NCI-H1694 (cell line): ENCODE results near the gene SLC4A1.
A peak's percentile ranks its signal among the peaks of the same experiment; 100 is the strongest.
"Not testable (repeated sequence)": the region's sequence is repeated elsewhere in the genome, so short reads cannot be mapped to it uniquely, and the experiment has no call there.

Source experiments
- DNase-seq: peaks from one replicate; lab custom pipeline; 2025; lab: John Stamatoyannopoulos, UW

The SLC4A1 gene

GRCh38 chr17:44256671-44257070 lies 11.3 kb downstream of the SLC4A1 start:
- DNase-seq = no peak

GRCh38 chr17:44255915-44256314 lies 12.0 kb downstream of the SLC4A1 start:
- no peak for DNase-seq

DNA sequence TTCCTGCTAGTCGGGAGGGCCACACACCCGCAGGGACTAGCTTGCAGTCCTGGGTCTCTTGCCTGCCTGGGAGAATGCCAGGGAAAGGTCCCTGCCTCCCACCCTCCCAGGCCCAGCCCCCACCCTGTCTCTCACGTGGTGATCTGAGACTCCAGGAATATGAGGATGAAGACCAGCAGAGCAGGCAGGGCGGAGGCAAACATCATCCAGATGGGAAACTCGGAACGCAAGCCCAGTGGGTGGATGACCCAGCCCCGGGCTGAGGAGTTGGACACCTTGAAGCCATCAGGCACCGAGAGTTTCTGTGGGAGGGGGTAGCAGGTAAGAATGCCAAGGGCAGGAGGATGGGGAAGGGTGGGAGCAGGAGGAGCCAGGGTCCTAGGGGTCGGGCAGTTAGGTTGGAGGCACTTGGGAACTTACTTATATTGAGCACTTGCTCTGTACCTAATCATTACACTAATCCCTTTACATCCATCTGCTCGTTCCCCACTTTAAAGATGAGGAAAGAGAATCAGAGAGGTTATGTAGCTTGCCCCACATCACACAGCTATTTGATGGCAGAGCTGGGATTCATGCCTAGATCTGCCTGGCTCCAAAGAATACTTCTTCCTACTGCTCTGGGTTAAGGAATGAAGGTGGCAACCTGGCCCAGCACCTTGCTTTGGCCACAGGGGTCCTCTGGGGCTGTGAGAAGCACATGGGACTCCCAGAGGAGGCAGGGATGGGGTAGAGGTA lies 13.4 kb downstream of the SLC4A1 start:
- no peak for DNase-seq

GRCh38 chr17:44253006-44253405 lies 14.9 kb downstream of the SLC4A1 start:
- DNase-seq = no peak

DNA sequence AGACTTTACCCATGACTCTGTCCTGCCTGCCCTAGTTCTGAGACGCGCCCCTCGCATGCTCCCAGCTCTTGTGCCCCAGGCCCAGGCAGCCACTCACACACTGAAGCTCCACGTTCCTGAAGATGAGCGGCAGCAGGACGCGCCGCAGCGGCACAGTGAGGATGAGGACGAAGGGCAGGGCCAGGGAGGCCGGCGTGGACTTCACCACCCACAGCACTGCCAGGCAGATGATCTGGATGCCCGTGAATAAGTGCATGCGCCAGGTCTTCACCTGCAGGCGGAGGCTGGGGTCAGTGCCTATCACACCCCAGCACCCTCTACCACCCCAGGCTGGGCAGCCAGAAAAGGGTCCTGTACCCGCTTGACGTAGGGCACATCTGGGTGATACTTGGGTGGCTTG lies 16.9 kb downstream of the SLC4A1 start:
- DNase-seq = no peak

DNA sequence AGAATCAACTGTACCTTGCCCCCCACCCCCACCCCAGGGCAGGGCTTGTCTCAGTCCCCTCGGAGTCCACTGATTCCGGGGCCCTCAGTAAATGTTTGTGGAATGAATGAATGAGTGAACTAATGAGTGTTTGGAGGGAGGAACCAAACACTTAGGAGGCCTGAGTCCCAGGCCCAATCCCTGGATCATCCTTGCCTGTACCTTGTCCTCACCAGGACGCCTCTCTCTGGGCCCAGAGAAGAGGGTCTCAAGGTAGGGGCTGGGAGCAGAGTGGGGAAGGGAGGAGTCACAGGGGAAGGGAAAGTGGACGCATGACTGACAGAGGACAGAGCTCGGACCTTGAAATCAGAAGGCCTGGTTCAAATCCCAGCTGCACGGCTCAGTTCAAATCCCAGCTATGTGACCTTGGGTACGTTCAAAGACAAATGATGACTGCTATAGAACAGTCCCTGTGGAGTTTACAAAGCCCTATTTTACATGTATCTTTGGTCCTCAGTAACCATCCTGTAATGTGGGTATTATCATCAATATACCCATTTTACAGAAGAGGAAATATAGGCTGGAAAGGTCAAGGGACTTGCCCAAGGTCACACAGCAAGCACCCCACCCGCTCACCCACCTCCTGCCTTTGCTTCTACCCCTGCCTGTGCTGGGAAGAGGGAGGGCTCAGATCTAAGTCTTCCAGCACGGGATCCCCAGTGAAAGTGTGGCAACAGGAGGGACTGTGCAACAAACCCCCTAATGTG lies 18.3 kb downstream of the SLC4A1 start:
- no peak for DNase-seq

DNA sequence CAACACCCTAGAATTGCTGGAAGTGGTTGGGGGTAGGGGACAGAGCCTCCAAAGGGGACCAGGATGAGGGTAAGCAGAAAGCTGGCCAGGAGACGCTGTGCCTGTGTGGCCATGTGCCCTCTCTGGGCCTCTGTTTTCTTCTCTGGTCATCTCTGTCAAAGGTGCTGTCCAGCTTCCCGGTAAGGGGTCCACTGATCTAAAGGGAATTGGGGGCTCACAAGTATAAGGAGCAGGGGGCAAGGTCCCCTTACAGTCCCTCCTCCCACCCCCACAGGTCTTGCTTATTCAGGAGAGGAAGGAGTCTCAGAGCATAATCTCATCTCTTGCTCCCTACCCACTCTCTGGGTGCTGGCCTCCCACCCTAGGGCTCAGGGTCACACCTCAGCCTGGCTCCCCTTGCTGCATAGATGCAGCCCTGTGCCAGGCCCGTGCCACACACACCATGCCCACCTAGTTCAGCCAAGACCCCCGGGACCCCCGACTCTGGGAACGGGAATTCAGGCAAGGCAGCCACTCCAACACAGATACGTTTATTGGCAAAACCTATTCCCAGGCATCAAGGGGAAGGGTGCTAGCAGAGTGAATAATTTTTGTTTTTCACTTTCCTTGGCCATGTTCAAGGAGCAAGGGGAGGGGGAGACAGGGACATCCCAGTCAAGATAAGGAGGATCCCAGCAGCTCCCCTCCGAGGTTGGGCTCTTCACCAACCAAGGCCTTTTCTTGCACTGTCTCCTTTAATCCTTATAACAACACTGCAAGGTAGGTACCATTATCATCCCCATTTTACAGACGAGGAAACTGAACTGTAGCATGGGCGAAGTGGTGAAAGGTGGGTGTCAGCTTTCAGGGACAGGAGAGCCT lies 19.8 kb downstream of the SLC4A1 start:
- DNase-seq = no peak

GRCh38 chr17:44247440-44247841 lies 20.5 kb downstream of the SLC4A1 start:
- no peak for DNase-seq

- DNase-seq = no peak
Measured at GRCh38 chr17:44241106-44241624, 26.8 kb downstream of the SLC4A1 start.

GRCh38 chr17:44237886-44238285 lies 30.0 kb downstream of the SLC4A1 start:
- DNase-seq = not testable (repeated sequence)

DNA sequence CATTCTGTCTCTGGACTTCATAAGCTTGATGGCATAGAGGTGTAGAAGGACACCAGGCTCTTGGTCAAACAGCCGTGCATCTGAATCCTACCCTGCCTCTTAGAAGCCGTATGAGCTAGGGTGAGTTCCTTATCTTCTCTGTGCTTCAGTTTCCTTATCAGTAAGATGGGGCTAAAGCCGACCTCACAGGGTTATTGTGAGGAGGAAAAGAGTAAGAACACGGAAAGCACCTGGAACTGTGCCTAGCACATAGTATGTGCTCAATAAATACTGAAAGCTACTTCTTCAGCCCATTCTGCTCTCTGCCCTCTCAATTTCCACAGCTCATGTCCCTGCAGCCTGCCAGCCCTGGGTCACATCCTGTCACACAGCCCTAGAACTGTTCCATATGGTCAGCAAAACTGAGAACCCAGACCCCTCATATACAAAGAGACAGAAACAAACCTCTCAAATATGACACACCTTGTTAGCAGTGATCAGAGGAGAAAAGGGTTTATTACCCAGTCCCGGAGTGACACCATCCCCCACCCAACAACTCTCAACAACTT lies 31.4 kb downstream of the SLC4A1 start:
- DNase-seq = no peak

DNA sequence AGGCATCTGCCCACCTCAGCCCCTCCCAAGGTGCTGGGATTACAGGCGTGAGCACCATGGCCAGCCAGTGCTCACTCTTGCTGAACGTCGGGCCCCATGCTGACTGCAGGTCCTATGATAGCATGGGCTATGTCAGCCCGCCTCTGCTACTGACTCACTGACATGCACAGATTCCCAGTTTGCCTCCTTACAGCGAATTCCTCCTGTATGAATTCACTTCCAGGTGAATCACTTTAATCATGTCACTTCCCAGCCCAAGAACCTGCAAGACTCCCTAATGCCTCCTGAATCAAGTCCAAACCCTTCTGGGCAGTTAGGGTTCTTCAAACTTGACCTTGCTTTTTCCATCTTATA lies 32.4 kb downstream of the SLC4A1 start:
- no peak for DNase-seq

DNA sequence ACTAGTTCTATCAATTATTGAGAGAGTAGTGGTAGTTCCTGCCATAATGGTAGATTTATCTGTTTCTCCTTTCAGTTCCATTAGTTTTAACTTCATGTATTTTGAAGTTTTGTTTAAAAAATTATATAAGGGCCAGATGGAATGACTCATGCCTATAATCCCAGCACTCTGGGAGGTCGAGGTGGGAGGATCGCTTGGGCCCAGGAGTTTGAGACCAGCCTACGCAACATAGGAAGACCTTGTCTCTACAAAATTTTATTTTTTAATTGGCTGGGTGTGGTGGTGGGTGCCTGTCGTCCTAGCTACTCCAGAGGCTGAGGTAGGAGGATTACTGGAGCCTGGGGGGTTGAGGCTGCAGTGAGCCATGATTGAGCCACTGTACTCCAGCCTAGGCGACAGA lies 34.4 kb downstream of the SLC4A1 start:
- no peak for DNase-seq

DNA sequence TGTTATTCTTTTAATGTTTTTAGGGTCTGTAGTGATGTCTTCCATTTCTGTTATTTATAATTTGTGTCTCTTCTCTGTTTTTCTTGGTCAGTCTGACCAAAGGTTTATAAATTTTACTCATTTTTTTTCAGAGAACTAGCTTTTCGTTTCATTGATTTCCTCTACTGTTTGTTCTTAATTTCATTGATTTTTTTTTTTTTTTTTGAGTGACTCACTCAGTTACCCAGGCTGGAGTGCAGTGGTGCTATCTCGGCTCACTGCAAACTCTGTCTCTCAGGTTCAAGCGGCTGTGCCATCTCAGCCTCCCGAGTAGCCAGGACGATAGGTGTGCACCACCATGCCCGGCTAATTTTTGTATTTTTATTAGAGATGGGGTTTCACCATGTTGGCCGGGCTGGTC lies 35.9 kb downstream of the SLC4A1 start:
- no peak for DNase-seq

DNA sequence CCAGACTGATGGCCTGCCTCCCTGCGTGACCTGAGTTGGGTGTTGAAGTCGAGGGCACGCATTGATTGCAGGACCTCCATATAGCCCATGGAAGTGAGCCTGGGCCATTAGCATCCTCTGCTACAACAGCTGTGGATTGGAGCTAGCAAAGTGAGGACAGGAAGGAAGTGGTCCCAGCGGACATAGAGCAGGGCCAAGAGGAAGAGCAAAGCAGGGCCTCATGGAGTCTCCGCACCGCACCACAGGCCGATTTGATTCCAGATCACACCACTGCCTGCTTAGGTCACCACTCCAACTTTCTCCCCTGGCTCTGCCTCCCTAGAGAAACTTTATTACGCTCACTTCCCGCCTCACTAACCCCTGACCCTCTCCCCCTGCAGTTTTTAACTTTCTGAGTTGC lies 37.8 kb downstream of the SLC4A1 start:
- DNase-seq = no peak

DNA sequence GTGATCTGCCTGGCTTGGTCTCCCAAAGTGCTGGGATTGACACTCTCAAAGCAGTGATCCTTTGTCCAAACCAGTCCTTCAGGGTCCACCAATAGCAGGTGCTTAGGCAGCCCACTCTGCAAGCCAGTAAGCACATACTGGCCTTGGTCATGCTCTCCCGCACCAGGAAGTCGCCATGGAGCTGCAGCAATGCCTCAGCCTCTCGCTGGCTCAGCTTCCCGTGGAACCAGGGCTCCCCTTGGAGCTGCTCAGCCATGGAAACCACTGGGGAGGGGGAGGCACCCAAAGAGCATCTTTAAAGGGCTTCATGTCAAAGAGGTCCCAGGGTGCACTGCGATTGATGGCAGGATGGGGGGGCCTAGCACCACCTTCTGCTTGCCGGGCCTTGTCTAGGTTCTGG lies 38.8 kb downstream of the SLC4A1 start:
- DNase-seq = no peak

GRCh38 chr17:44223541-44224071 lies 44.3 kb downstream of the SLC4A1 start:
- no peak for DNase-seq

DNA sequence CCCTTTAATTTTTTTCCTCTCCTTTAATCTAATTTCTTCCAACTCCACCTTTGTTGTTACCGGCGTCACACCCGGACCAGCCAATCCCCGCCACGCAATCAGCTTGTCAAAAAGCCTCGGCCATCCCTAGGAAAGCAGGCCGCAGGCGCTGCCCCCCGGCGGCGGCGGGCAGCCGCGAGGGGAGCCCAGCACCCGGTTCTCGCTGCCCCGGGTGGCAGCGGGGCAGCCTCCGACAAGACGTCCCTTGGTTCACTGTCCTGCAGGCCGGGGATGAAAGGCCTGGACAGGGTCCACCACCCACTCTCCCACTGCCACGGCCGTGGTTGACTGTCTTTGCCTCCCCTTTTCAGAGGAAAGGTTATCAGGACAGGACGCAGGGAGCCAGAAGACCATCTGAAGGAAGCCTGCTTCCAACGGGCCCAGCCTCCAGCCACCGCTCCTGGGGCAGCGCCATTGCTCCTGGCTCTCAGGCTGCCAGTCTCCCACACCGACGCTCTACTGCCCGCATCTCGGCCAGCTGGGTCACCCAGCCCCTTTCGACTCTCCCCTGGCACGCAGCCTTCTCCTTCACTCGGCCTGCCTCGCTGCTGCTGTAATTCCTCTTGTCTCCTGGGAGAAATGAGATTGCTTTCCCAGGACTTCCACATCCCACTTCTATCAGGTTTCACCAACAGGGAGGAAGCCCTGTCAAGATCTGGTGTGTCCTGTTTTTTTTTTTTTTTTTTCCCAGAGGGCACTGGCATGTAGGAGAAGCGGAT lies 45.6 kb downstream of the SLC4A1 start:
- peak; percentile 80 for DNase-seq

DNA sequence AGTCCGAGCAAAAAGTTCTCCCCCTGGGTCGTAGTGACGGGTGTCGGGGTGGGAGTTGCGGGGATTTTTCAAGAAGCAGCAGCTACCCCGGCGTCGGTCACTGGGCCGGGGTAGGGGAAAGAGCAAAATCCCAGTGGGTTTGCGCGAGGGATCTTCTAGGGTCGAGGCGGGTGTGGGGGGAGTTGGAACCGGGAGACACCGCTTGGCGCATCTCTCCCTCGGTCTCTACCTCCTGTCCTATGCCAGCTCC lies 46.1 kb downstream of the SLC4A1 start:
- no peak for DNase-seq

GRCh38 chr17:44221084-44221861 lies 46.7 kb downstream of the SLC4A1 start:
- peak; percentile 70 for DNase-seq
